ENCODE data around the gene MGMT.

Gene MGMT

GRCh38 chr10:129694691-129695243, 227.7 kb downstream of the MGMT start:
- peak in 5 of 14 donors; percentile 3 to 42 (median 28) for DNase-seq

GRCh38 chr10:129695671-129696070, 228.6 kb downstream of the MGMT start:
- DNase-seq, result no peak

GRCh38 chr10:129696636-129697035, 229.6 kb downstream of the MGMT start:
- no peak for DNase-seq

GRCh38 chr10:129697463-129698247, 230.6 kb downstream of the MGMT start:
- no peak for DNase-seq

GRCh38 chr10:129699722-129700340, 232.8 kb downstream of the MGMT start:
- DNase-seq, result no peak

GRCh38 chr10:129702605-129703004, 235.6 kb downstream of the MGMT start:
- no peak for DNase-seq

- no peak for DNase-seq
Measured at GRCh38 chr10:129703287-129704137, 236.5 kb downstream of the MGMT start.

- DNase-seq, result no peak
Measured at GRCh38 chr10:129704225-129704624, 237.2 kb downstream of the MGMT start.

GRCh38 chr10:129704786-129705525, 237.9 kb downstream of the MGMT start:
- DNase-seq, result no peak

GRCh38 chr10:129705676-129706075, 238.6 kb downstream of the MGMT start:
- DNase-seq, result no peak

- DNase-seq, result no peak
Measured at GRCh38 chr10:129706081-129706480, 239.0 kb downstream of the MGMT start.

GRCh38 chr10:129706523-129706922, 239.5 kb downstream of the MGMT start:
- DNase-seq, result no peak

GRCh38 chr10:129707406-129708388, 240.7 kb downstream of the MGMT start:
- no peak for DNase-seq

- DNase-seq, result no peak
Measured at GRCh38 chr10:129709101-129709500, 242.1 kb downstream of the MGMT start.

- no peak for DNase-seq
Measured at GRCh38 chr10:129709627-129710509, 242.8 kb downstream of the MGMT start.

GRCh38 chr10:129710510-129710847, 243.4 kb downstream of the MGMT start:
- DNase-seq, result no peak

GRCh38 chr10:129711291-129711690, 244.2 kb downstream of the MGMT start:
- DNase-seq, result no peak

- DNase-seq, result no peak
Measured at GRCh38 chr10:129712000-129712399, 245.0 kb downstream of the MGMT start.

- no peak for DNase-seq
Measured at GRCh38 chr10:129713659-129714265, 246.7 kb downstream of the MGMT start.
